ENCODE measurements around the gene CTH. TPM values are rescaled to one million over a fixed set of nuclear protein-coding genes. Genes with fewer than 3 reads are reported as not detected.
"Not testable (repeated sequence)": the region's sequence is repeated elsewhere in the genome, so short reads cannot be mapped to it uniquely, and the experiment has no call there.

CTH gene
- total RNA-seq, 1 donor: 1.8 TPM

DNA sequence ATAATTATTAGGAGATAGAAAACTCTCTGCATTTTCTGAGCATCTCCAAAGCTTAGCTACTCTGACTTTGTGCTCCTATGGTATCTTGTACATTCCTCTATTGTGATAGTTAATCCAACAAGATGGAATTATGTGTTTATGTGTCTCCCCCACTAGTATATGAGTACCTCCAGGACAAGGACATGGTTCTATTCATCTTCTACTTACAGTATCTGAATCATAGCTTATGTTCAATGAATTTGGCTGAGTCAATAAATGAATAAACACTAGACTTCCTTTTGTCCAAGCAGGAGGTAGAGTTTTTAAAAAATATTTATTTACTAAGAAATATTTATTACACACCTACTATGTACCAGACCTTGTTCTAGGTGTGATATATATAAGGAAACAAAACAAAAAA lies 18.4 kb upstream of the CTH start:
- H3K4me1 ChIP-seq (ENCODE audit: insufficient read depth, low read length): no peaks in the 10 kb centered on the region
- H3K9me3 ChIP-seq (ENCODE audit: low read depth, low read length): no peaks in the 10 kb centered on the region
- no peaks in the 10 kb centered on the region for H3K27me3 ChIP-seq (ENCODE audit: insufficient read depth, low read length)
- no peak overlapping the region for H3K4me3 ChIP-seq (ENCODE audit: low read length)

DNA sequence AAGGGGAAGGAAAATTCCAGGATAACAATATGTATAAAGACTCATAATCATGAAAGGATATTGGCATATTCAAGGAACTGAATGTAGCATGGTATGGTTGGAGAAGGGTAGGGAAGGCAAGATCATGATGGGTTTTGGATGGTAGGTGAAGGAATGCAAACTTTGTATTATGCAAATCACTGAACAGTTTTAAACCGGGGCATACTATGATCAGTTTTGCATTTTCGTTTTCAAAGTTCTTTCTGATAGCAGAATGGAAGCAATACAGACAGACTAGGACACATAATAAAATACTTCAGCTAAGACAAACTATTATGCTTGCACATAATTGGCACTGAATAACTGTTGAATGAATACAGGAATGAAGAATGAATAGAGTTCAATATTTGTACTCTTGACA lies 14.5 kb upstream of the CTH start:
- Histone ChIP-seq H3K9me3 (ENCODE audit: low read depth, low read length) (no peaks in the 10 kb centered on the region), H3K4me1 (ENCODE audit: insufficient read depth, low read length) (no peaks in the 10 kb centered on the region), H3K27me3 (ENCODE audit: insufficient read depth, low read length) (no peaks in the 10 kb centered on the region), H3K4me3 (ENCODE audit: low read length) (no peak overlapping the region)

DNA sequence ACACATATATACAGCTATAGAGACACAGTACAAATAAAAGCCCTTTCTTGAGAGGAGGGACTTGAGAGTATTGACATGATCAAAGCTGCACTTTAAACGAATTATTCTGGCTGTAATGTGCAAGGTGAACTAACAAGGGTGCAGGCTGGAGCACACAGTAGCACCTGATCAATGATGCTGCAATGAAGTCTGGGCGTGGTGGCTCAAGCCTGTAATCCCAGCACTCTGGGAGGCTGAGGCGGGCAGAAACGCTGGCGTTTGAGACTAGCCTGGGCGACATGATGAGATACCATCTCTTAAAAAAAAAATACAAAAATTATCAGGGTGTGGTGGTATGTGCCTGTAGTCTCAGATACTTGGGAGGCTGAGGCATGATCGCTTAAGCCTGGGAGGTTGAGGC lies 14.1 kb upstream of the CTH start:
- H3K9me3 ChIP-seq (ENCODE audit: low read depth, low read length): no peaks in the 10 kb centered on the region
- no peak overlapping the region for H3K4me3 ChIP-seq (ENCODE audit: low read length)
- no peaks in the 10 kb centered on the region for H3K27me3 ChIP-seq (ENCODE audit: insufficient read depth, low read length)
- no peaks in the 10 kb centered on the region for H3K4me1 ChIP-seq (ENCODE audit: insufficient read depth, low read length)

DNA sequence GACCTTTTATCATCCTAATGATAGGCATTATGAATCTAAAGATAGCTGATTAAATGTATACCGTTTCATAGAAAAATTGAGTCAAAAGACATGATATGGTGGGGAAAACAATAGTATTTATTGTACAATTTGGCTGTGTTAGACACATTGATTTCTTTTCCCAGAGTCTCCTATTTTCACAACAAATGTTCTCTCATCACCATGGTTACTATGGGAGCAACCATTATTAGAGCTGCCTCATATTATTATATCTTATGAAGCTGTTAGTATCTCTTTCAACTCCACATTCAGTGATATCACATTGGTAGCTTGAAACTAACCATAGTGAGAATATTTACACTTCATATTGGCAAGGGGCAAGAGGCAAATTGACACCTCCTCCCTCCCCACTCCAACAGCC lies 10.7 kb upstream of the CTH start:
- no peaks in the 10 kb centered on the region for H3K27me3 ChIP-seq (ENCODE audit: insufficient read depth, low read length)
- H3K4me1 ChIP-seq (ENCODE audit: insufficient read depth, low read length): no peaks in the 10 kb centered on the region
- H3K4me3 ChIP-seq (ENCODE audit: low read length): no peak overlapping the region
- no peaks in the 10 kb centered on the region for H3K9me3 ChIP-seq (ENCODE audit: low read depth, low read length)

DNA sequence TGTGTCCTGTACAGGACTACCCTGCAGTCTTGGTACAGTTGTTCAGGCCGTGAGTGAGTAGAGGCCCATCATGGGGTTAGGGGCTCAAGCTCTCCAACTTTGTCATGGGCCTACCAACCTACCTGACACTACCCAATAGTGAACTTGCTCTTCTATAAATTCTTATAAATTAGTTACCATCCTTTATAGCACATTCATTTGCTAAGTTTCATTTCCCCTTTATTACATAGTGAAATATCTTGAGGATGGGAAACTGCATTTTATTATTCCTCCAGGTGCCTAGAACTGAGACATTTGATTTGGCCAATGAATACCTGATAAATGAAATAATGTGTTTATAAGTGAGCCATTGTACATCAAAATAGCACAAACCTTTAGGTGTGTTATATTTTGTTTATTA lies 9.1 kb upstream of the CTH start:
- no peaks in the 10 kb centered on the region for H3K9me3 ChIP-seq (ENCODE audit: low read depth, low read length)
- H3K4me1 ChIP-seq (ENCODE audit: insufficient read depth, low read length): no peaks in the 10 kb centered on the region
- H3K27me3 ChIP-seq (ENCODE audit: insufficient read depth, low read length): no peaks in the 10 kb centered on the region
- H3K4me3 ChIP-seq (ENCODE audit: low read length): no peak overlapping the region

DNA sequence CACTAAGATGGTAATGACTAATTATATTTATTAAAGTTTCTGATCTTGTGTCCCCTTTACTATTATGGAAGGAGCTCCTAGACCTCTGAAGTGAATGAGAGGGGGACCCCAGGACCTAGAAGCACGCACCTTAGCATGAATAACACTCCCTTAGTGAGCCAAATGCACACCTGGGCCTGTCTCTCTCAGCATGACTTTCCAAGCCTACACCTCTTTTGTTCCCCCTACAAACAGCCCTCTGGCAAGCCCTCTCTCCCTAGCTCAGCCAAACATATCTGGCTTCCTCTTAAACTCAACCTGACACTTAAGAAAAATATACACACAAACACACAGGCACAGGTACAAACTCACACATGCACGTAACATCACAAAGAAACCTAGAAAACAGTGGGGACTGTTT lies 7.3 kb upstream of the CTH start:
- Histone ChIP-seq H3K27me3 (ENCODE audit: insufficient read depth, low read length) (no peaks in the 10 kb centered on the region), H3K9me3 (ENCODE audit: low read depth, low read length) (no peaks in the 10 kb centered on the region), H3K4me3 (ENCODE audit: low read length) (no peak overlapping the region), H3K4me1 (ENCODE audit: insufficient read depth, low read length) (no peaks in the 10 kb centered on the region)

DNA sequence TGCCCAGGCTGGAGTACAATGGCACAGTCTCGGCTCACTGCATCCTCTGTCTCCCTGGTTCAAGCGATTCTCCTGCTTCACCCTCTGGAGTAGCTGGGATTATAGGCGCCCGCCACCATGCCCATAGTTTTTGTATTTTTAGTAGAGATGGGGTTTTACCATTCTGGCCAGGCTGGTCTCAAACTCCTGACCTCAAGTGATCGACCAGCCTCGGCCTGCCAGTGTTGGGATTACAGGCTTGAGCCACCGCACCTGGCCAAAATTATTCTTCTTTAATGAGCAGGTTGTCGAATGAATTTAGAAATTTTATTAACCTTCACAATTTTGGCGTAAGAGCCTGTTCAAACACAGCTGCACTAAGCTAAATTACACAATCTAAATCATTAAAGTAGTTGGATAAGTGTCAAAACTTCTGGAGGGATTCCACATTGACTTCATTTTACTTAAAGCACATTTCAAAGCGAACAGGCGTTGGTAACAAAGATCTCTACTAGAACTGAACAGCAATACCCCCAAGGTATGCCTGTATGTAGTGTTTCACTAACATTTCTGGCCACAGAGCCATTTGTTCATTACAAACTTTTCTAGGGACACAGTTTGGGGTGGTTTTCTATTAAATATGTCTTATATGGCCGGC lies 5.2 kb upstream of the CTH start:
- H3K27me3 ChIP-seq (ENCODE audit: insufficient read depth, low read length): no peaks in the 10 kb centered on the region
- H3K4me3 ChIP-seq (ENCODE audit: low read length): no peak overlapping the region
- no peaks in the 10 kb centered on the region for H3K9me3 ChIP-seq (ENCODE audit: low read depth, low read length)
- H3K4me1 ChIP-seq (ENCODE audit: insufficient read depth, low read length): peaks cover 5% of the 10 kb centered on the region

DNA sequence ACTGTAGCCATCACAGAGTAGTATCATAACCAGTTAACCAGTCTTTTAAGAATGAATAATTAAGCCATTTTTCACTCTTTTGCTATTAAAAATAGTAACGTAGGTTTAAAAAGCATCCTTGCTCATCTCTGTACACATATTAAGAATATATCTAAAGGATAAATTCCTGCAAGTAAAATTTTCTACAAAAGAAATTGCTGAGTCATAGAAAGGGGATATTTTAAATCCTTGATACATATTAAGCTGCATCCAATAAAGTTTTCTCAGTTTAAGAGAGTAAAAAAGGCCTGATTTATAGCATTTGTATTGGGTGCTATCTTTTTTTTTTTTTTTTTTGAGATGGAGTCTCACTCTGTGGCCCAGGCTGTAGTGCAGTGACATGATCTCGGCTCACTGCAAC lies 1.9 kb upstream of the CTH start:
- Histone ChIP-seq H3K9me3 (ENCODE audit: low read depth, low read length) (no peaks in the 10 kb centered on the region), H3K27me3 (ENCODE audit: insufficient read depth, low read length) (no peaks in the 10 kb centered on the region), H3K4me1 (ENCODE audit: insufficient read depth, low read length) (peaks cover 10% of the 10 kb centered on the region), H3K4me3 (ENCODE audit: low read length) (no peak overlapping the region)

DNA sequence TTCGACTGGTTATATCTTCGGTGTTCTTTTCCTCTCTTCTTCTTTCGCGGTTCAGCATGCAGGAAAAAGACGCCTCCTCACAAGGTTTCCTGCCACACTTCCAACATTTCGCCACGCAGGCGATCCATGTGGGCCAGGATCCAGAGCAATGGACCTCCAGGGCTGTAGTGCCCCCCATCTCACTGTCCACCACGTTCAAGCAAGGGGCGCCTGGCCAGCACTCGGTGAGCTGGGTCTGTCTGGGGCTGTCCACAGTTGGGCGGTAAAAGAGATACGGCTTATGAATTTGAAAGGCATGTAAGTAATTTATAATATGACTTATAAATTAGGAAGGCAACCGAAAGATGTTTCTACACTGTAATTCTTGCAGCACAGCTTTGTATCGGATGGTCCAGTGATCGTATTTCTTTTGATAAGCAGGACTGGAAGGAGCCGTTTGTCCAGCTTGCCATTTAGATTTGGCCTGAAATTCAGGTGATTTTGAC lies 334 bp downstream of the CTH start:
- Histone ChIP-seq H3K4me3 (ENCODE audit: low read length) (peak overlapping the region; percentile 82), H3K27me3 (ENCODE audit: insufficient read depth, low read length) (no peaks in the 10 kb centered on the region), H3K4me1 (ENCODE audit: insufficient read depth, low read length) (peaks cover 10% of the 10 kb centered on the region), H3K9me3 (ENCODE audit: low read depth, low read length) (no peaks in the 10 kb centered on the region)

DNA sequence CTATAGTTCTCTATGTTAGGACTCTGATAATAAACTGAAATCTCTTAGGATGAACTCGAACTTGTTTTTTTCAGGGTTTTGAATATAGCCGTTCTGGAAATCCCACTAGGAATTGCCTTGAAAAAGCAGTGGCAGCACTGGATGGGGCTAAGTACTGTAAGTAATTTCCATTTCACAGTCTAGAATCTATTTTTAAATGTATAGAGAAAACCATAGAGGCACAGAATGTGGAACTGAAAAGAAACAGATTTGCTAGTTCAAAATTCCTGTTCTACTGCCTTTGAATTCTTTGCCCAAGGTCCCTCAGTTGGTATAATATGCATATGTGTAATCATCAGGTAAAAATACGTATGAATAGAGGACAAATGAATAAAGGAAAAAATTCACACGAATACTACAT lies 4.8 kb downstream of the CTH start:
- H3K4me1 ChIP-seq (ENCODE audit: insufficient read depth, low read length): peaks cover 5% of the 10 kb centered on the region
- H3K9me3 ChIP-seq (ENCODE audit: low read depth, low read length): no peaks in the 10 kb centered on the region
- H3K4me3 ChIP-seq (ENCODE audit: low read length): no peak overlapping the region
- H3K27me3 ChIP-seq (ENCODE audit: insufficient read depth, low read length): no peaks in the 10 kb centered on the region

DNA sequence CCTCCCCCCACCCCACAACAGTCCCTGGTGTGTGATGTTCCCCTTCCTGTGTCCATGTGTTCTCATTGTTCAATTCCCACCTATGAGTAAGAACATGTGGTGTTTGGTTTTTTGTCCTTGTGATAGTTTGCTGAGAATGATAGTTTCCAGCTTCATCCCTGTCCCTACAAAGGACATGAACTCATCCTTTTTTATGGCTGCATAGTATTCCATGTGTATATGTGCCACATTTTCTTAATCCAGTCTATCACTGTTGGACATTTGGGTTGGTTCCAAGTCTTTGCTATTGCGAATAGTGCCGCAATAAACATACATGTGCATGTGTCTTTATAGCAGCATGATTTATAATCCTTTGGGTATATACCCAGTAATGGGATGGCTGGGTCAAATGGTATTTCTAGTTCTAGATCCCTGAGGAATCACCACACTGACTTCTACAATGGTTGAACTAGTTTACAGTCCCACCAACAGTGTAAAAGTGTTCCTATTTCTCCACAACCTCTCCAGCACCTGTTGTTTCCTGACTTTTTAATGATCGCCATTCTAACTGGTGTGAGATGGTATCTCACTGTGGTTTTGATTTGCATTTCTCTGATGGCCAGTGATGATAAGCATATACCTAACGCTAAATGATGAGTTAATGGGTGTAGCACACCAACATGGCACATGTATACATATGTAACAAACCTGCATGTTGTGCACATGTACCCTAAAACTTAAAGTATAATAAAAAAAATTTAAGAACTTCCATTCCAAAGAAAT lies 8.1 kb downstream of the CTH start:
- not testable (repeated sequence) for H3K4me1 ChIP-seq (ENCODE audit: insufficient read depth, low read length); H3K27me3 ChIP-seq (ENCODE audit: insufficient read depth, low read length); H3K9me3 ChIP-seq (ENCODE audit: low read depth, low read length); H3K4me3 ChIP-seq (ENCODE audit: low read length)

DNA sequence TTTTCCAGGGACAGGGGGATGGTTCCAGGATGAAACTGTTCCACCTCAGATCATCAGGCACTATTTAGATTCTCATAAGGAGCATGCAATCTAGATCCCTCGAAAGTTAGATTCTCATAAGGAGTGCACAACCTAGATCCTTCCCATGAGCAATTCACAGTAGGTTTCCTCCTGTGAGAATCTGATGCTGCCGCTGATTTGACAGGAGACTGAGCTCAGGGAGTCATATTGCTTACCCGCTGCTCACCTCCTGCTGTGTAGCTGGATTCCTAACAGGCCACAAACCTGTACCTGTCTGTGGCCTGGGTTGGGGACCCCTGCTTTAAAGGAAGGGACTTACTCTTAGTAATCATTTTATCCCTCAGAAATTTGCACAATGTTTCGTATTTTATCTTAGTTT lies 9.3 kb downstream of the CTH start:
- Histone ChIP-seq H3K4me3 (ENCODE audit: low read length) (no peak overlapping the region), H3K27me3 (ENCODE audit: insufficient read depth, low read length) (no peaks in the 10 kb centered on the region), H3K4me1 (ENCODE audit: insufficient read depth, low read length) (no peaks in the 10 kb centered on the region), H3K9me3 (ENCODE audit: low read depth, low read length) (no peaks in the 10 kb centered on the region)

DNA sequence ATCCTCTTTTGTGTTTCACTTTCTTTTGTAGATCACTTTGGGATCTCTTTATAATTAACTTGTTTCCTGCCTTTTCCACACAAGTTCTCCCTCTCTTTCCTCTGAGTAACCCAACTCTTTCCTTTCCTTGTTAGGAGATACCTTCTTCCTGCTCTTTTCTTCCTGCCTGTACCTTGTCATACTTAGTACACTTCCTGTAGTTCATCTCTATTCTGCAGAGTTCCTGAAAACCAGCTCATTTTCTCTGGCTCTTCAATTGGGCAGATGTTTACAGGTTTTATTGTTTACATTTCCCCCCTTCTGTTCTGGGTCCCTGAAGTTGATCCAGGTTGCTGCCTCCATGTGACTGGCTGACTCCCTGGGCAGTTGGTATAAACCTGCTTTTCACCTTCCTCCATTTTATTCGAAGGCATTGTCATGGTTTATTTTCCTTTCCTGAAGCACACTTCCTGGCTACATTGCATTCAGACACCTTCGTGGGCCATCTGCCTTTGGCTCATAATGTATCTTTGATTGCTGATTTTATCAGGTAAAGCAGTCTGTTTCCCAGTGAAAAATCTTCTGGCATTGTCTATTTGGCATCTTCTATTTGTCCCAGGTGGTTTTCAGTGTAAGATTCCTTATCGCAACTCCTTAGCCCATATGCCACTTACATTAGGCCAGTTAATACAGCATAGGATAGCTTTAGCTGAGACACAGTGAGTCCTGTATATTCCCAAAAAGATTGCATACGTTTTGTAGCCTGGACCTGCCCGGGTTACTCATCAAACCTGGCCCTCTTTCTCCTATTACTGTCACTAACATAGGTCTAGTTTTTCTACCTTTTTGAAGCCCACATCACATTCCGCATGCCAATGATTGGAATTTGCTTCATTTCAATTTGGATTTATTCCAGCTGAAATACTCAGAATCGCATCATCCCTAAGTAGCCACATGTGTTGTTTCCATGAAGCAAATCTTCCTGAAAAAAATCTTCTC lies 15.4 kb downstream of the CTH start:
- Histone ChIP-seq H3K4me3 (ENCODE audit: low read length) (no peak overlapping the region), H3K27me3 (ENCODE audit: insufficient read depth, low read length) (no peaks in the 10 kb centered on the region), H3K9me3 (ENCODE audit: low read depth, low read length) (no peaks in the 10 kb centered on the region)

DNA sequence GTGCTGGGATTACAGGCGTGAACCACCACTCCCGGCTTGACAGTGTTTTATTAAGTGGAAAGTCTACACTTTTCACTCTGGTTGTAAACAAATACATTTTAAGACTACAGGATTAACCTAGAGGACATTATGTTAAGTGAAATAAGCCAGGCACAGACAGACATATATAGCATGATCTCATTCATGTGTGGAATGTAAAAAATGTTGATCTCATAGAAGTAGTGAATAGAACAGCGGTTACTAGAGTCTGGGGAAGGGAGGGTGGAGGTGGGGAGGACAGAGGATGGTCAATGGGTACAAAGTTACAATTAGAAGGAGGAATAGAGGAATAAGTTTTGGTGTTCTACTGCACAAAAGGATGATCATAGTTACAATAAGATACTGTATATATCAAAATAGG lies 16.9 kb downstream of the CTH start:
- H3K4me3 ChIP-seq (ENCODE audit: low read length): no peak overlapping the region
- H3K9me3 ChIP-seq (ENCODE audit: low read depth, low read length): no peaks in the 10 kb centered on the region
- H3K4me1 ChIP-seq (ENCODE audit: insufficient read depth, low read length): no peaks in the 10 kb centered on the region
- no peaks in the 10 kb centered on the region for H3K27me3 ChIP-seq (ENCODE audit: insufficient read depth, low read length)

More for the DNA sequence above, 15.4 kb downstream of the CTH start:
- no peaks in the 10 kb centered on the region for H3K4me1 ChIP-seq (ENCODE audit: insufficient read depth, low read length)

DNA sequence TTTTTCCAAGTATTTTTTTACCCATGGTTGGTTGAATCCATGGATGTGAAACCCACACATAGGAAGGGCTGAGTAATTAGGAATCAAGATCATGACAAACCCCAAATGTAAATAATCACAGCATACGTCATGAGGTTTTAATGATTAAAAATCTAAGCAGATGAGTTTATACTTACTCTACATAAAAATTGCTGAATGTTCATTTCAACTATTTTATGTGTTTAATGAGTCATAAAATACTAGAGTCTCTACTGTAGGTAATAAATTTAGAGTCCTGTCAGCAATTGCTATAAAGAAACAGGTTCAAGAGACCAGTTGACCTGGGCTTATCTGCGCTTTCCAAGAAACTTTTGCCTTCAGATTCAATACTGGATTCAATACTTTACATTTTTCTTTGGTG lies 18.2 kb downstream of the CTH start:
- H3K9me3 ChIP-seq (ENCODE audit: low read depth, low read length): no peaks in the 10 kb centered on the region

More for the DNA sequence above, 18.2 kb downstream of the CTH start:
- no peak overlapping the region for H3K4me3 ChIP-seq (ENCODE audit: low read length)
- H3K4me1 ChIP-seq (ENCODE audit: insufficient read depth, low read length): no peaks in the 10 kb centered on the region
- H3K27me3 ChIP-seq (ENCODE audit: insufficient read depth, low read length): no peaks in the 10 kb centered on the region
